AG20443 (cell line): ENCODE measurements around the gene CD300E.
"Not testable (repeated sequence)": the region's sequence is repeated elsewhere in the genome, so short reads cannot be mapped to it uniquely, and the experiment has no call there.

ENCODE experiments used
- DNase-seq: peaks from one replicate; pipeline ENCODE4 v3.0.0; 2012; ENCODE audit warnings: low spot score, mixed read lengths

Gene CD300E

DNA sequence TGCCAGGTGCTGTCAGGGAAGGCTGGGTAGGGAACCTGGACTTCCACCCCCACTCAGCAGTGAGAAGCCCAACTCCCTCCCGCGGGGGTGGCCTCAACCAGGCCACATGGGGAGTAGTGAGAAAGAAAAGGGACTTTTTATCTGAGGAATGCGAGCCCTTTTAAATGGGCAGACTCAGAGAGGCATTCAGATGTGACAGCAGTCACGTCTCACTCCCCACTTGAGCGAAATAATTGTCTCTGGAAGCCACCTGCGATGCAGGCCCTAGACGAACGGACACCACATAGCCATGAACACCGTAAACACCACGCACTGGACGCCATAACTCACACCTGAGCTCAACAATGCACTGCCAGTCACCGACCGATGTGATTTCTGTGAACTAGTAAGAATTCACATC is 11.9 kb upstream of the CD300E start:
- DNase-seq: no peak

DNA sequence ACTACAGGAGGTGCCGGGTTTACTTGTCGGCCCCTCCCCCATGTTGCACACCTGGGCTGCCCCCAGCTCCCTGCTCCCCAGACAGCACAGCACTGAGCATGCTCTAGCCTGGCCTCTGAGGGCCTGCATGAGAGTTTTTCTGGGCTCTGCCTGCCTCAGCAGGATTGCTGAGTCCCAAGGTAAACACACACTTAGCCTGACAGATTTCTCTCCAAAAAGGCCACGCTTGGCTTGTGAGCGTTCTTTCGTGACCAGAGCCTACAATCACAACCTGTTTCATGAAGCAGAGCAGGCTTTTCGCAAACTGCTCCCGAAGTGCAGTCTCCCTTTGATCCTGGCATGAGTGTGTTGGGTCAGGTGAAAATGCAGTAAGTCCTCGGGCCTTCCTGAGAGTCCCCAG is 9.8 kb upstream of the CD300E start:
- DNase-seq: no peak

DNA sequence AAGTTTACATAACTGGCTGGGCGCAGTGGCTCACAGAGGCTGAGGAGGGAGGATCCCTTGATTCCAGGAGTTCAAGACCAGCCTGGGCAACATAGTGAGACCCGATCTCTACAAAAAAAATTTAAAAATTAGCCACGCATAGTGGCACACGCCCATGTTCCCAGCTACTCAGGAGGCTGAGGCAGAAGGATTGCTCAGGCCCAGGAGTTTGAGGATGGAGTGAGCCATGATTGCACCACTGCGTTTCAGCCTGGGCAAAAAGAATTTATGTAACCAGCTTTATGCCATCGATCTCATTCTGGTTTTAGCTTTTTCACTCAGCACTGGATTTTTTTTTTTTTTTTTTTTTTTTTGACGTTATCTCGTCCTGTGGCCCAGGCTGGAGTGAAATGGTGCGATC is 9.1 kb upstream of the CD300E start:
- DNase-seq: no peak

DNA sequence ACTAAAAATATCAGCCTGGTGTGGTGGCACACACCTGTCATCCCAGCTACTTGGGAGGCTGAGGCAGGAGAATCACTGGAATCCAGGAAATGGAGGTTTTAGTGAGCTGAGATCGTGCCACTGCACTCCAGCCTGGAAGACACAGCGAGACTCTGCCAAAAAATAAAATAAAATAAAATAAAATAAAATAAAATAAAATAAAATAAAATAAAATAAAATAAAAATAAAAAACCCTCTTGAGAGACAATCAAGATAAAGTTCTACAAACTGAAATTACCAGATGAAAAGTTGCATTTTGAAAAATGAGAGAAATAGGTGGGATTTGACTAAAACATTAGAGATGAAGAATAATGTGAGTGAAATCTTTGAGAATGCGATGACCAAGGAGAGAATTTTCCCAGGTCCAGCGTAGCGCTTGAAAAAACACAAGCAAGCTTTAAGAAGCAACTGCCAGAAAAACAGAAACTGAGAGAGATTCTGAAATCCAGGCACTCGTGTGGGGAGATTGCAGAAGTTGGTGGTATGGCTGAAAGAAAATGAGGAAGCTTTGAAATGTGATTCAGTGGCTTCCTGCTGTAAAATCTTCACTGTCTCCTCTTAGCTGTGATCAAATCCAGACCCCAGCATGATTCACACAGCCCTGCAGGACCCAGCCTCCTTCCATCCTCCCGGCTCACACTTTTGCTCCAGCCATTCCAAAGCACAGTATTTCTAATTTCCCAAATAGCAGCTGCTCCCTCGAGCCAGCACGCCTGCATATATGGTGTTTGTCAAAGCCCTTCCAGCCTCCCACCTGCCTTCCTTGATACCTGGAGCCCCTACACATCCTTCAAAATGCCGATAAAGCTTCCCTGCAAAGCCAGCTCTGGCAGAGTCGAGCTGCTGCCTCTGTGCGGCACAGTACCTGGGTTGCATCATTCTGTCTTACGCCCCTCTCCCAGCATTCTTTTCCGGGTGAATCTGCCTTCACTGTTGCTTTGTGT is 8.2 kb upstream of the CD300E start:
- peak; percentile 55 for DNase-seq

DNA sequence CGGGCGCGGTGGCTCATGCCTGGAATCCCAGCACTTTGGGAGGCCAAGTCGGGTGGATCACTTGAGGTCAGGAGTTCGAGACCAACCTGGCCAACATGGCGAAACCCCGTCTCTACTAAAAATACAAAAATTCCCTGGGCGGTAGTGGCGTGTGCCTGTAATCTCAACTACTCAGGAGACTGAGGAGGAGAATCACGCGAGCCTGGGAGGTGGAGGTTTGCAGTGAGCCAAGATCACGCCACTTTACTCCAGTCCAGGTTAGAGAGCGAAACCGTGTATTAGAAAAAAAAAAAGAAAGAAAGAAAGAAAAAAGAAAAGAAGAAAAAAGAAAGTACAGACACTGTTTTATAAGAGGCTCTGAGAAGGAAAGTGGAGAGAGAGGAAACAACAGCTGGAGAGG is 6.7 kb upstream of the CD300E start:
- not testable (repeated sequence) for DNase-seq

DNA sequence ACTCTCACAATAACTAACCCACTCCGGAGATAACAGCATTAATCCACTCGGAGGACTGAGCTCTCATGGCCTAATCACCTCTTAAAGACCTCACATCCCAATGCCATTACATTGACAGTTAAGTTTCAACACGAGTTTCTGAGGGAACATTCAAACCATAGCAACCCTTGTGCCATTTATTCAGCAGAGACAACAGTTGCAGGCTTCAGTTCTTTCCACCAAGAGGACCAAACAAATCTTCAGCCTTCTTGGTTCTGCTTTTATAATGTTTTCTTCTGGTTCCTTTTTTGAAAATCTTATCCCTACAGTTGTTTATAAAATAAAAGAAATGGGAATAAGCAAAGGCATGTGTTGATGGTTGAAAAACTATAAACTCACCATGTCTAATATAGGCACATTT is 2.1 kb upstream of the CD300E start:
- DNase-seq: no peak

DNA sequence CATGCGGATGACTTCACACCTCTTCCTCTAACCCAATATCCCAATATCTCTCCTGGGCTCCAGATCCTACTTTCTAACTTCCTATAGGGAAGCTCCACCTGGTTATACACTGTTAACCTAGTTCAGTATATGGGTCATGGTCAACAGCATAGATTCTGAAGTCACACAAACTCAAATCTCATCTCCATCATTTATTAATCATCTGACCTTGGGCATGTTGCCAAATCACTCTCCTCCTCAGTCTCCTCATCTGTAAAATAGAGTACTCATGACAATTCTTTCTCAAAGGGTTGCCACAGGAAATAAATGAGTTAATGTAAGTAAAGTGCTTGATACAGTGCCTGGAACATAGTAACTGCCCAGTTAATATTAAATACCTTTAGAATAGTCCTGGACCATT is 593 bp upstream of the CD300E start:
- no peak for DNase-seq

DNA sequence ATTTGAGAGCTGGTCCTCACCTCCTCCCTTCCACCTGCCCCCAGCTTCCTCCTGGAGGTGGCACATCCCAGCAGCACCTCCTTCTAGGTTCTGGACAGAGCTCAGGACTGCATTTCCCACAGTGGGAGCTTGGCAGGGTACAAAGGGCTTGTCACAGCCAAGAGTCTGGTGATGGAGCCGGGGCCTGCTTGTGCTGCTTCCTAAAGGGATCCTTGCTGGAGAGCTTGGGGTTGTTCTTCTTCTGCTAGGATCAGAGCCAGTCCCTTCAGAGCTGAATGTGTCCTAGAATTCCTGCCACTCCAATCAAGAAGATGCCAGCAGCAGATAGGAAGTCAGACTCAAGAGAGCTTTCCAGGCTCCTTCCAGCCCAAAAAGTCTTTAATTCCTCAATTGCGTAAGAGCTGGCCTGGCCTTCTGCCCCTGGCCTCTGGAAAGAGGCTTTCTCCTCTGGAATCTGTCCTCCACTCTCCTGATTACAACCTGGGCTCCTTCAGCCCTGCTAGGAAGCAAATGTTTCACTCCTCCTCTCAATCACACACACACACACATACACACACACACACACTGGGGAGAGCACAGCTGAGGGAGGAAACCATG is 4.4 kb downstream of the CD300E start:
- DNase-seq: no peak

DNA sequence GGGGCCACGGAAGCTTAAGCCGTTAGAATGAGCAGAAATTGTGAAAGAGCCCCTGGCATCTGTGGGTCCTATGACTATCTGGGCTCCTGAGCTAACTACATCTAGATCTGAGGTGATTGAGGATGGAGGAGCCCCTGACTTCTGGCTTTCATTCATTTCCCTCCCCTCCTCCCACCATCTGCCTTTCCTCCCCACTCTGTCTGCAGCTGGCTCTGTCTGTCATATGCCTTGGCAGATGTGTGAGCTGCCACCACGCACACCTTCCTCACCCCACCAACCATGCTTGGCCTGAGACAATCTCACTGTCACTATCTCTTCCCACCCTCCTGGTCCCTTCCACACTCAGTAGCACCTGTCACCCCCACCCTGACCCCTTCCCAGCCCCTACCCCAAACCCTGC is 5.1 kb downstream of the CD300E start:
- DNase-seq: no peak

DNA sequence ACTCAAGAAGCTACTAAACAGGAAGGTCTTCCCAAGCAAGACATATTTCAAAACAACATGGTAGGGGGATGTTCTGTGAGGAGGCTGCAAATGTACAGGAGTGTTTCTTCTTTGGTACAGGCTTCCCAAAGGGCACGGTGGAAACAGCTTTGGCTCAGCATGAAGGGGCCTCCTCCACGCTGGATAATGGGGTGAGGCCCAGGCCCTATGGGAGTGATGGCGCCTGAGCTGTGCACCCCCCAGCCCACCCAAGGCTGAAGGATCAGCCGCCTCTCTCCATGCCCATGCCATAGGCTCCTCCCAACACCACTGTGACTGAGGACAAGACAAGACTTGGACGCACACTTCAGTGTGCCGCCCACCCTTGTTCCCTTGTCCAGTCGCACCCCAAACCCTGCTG is 6.8 kb downstream of the CD300E start:
- DNase-seq: no peak

GRCh38 chr17:74612046-74612445 is 11.5 kb downstream of the CD300E start:
- DNase-seq: no peak

DNA sequence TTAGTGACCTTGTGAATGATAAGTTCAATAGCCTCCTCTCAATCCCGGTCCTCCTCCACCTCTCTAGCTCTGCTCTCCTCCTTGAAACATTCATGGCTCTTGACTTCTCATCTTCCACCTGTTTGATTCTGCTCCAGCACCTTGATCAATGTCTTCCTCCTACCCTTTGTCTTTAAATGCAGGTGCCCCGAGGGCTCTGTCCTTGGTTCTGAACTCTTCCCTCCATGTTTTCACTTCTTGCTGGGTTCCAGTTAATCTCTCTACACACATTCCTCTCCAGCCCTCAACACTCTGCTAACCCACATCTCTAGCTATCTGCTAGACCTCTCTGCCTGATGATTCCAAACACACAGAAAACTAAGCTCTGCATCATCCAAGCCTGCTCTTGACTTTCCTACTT is 13.4 kb downstream of the CD300E start:
- DNase-seq: no peak

DNA sequence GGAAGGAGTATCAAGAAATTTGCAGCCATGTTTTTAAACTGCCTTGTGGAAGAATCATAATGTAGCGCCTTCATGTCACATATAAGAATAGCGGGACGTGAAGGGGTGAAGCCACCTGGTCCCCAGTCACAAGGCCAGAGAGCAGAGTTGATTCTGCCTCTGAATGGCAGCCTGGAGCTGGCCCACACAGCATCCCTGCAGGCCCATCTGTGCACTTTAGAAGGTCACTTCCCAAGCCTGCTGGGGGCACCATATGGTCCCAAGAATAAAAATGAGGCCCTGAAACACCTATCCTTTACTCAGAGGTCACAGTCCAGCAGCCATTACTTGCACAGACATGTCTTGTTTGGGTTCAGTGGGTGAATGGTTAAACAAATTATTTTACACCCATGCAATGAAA is 15.0 kb downstream of the CD300E start:
- no peak for DNase-seq

GRCh38 chr17:74607221-74607620 is 16.3 kb downstream of the CD300E start:
- no peak for DNase-seq

- DNase-seq: no peak
These were observed 17.5 kb downstream of the CD300E start for GRCh38 chr17:74606050-74606449.

DNA sequence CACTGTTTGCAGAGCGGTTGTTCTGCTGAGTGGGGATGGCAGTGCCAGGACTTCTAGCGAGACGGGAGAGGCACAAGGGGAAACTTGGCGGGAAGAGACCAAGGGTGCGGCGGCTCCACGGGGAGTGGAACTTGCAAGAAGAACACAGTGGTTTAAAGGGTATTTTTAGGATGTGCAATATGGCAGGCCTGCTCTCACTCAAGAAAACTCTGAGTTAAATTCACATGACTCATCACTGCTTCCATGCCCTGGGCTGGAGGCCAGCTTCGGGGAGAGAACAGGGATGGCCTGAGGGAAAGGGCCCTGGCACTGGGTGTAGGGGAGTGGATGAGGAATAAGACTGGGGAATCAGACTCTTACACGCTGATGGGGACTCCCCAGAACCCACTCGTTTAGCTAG is 18.2 kb downstream of the CD300E start:
- peak; percentile 80 for DNase-seq

GRCh38 chr17:74604761-74605160 is 18.8 kb downstream of the CD300E start:
- DNase-seq: no peak

GRCh38 chr17:74604200-74604599 is 19.3 kb downstream of the CD300E start:
- DNase-seq: no peak

DNA sequence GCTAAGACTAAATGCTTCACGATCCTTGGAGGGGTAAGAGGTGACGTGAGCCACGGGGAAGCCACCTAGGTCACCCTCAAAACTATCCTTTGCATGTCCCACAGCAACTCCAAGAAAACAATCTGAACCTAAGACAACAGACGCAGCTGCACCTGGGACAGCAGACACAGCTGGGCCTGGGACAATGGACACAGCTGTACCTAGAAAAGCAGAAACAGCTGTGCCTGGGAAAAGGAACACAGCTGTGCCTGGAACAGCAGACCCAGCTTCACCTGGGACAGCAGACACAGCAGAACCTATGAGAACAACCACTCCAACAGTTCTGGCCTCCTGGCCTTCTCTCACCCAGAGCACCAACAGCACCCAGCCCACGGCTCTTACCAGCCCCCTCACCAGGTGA is 19.8 kb downstream of the CD300E start:
- no peak for DNase-seq

- no peak for DNase-seq
These were observed 20.4 kb downstream of the CD300E start for GRCh38 chr17:74603037-74603635.

GRCh38 chr17:74601944-74602572 is 21.5 kb downstream of the CD300E start:
- peak; percentile 64 for DNase-seq

DNA sequence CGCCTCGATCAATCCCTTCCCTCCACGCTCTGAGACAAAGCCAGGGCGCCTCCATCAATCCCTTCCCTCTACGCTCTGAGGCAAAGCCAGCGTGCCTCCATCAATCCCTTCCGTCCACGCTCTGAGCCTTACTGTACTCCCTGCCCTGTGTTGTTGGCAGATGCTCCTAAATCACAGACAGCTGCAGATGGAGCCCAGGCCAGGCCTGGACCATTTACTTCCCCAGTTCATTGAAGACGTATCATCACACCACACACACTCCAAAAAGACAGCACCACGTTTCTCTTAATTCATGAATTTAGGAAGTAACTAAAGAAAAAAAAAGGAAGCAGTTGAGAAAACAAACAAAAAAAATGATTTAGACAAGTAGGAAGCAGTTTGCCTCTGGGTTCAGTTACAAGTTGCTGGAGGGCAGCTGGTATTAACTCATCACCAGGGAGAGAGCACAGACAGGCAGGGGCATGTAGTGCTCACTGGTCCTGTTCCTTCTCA is 24.0 kb downstream of the CD300E start:
- DNase-seq: no peak

GRCh38 chr17:74599023-74599399 is 24.5 kb downstream of the CD300E start:
- no peak for DNase-seq
